ENCODE data around the gene FADS2.
A peak's percentile ranks its signal among the peaks of the same experiment; 100 is the strongest.

The FADS2 gene

GRCh38 chr11:61914471-61915171 is 86.5 kb downstream of the FADS2 start:
- no peak for TF ChIP-seq CTCF (IDR thresholded peaks at IDR 0.05; ENCODE audit: unreplicated experiment in 3 of 3)
- peaks cover 11% of the 10 kb centered on the region for H3K27me3 Mint-ChIP-seq (ENCODE audit: low read depth)
- no peaks in the 10 kb centered on the region for H3K36me3 Mint-ChIP-seq (ENCODE audit: low read depth)
- peak overlapping the region; percentile 82 to 88 (median 87) for H3K4me3 Mint-ChIP-seq
- H3K4me1 Mint-ChIP-seq = peaks cover 68% of the 10 kb centered on the region
- no peaks in the 10 kb centered on the region for H3K9me3 Mint-ChIP-seq
- H3K27ac Mint-ChIP-seq = peak overlapping the region in 2 of 3 experiments; percentile 64 to 94

GRCh38 chr11:61916737-61917333 is 88.7 kb downstream of the FADS2 start:
- Mint-ChIP-seq H3K9me3 (no peaks in the 10 kb centered on the region), H3K4me1 (peaks cover 66% of the 10 kb centered on the region), H3K27me3 (ENCODE audit: low read depth) (peaks cover 11% of the 10 kb centered on the region), H3K4me3 (peak overlapping the region; percentile 82 to 88 (median 87)), H3K27ac (peak overlapping the region; percentile 51 to 75 (median 70)), H3K36me3 (ENCODE audit: low read depth) (no peaks in the 10 kb centered on the region)
- TF ChIP-seq CTCF (IDR thresholded peaks at IDR 0.05; ENCODE audit: unreplicated experiment in 3 of 3) = no peak

Data from nephron (organoid).